Subcutaneous abdominal adipose tissue (tissue), 5 donors: Measurements from ENCODE around the gene PTGR3.
A peak's percentile ranks its signal among the peaks of the same experiment; 100 is the strongest.
"Not testable (repeated sequence)": the region's sequence is repeated elsewhere in the genome, so short reads cannot be mapped to it uniquely, and the experiment has no call there.

Experiments
- H3K27ac ChIP-seq: one replicate; pipeline ENCODE4 v1.7.0; 2013; ENCODE audit warnings: low read depth, mild to moderate bottlenecking, inconsistent platforms, low read length, moderate library complexity
- H3K27me3 ChIP-seq, 5 donors: one replicate each; pipeline ENCODE4 v1.7.0; 2013; ENCODE audit warnings: low read length in 5 of 5, inconsistent platforms in 1 of 5; ENCODE audit not compliant: control insufficient read depth in 5 of 5, insufficient read depth in 4 of 5
- H3K36me3 ChIP-seq, 5 donors: one replicate each; pipeline ENCODE4 v1.7.0; 2013; ENCODE audit warnings: low read length in 5 of 5; ENCODE audit not compliant: control insufficient read depth in 5 of 5, insufficient read depth in 5 of 5
- H3K4me1 ChIP-seq, 5 donors: one replicate each; pipeline ENCODE4 v1.7.0; 2013; ENCODE audit warnings: low read length in 5 of 5, mild to moderate bottlenecking in 3 of 5, moderate library complexity in 1 of 5; ENCODE audit not compliant: control insufficient read depth in 5 of 5, insufficient read depth in 5 of 5
- H3K4me3 ChIP-seq, 5 donors: one replicate each; pipeline ENCODE4 v1.7.0; 2013; ENCODE audit warnings: low read length in 5 of 5, low read depth in 1 of 5
- H3K9ac ChIP-seq, 5 donors: one replicate each; pipeline ENCODE4 v1.7.0; 2013; ENCODE audit warnings: low read length in 5 of 5, mild to moderate bottlenecking in 4 of 5, moderate library complexity in 3 of 5
- H3K9me3 ChIP-seq, 5 donors: one replicate each; pipeline ENCODE4 v1.7.0; 2013; ENCODE audit warnings: low read length in 5 of 5; ENCODE audit not compliant: control insufficient read depth in 5 of 5
- donor health status: healthy.
- donor health status: healthy.
- donor health status: healthy.
- donor health status: healthy.
- donor health status: healthy.

The PTGR3 gene

DNA sequence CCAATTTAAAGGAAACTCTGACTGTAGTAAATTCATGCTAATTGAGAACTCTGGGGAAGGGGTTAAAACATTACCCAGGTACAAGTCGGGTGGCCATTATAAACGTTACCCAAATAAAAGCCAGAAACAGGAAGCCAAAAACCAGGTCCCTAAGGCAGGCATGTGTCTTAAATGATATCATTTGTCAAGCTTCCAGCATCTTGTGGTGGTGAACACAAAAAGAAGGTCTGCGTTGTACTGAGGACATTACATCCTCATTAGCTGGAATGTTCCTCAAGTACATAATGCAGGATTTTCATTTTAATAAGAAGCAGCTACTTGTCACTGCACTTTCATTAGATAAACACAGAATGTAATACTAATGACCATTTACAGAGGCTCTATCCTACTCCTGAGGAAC lies 10.9 kb downstream of the PTGR3 start:
- Histone ChIP-seq H3K9ac (no peak overlapping the region), H3K4me3 (no peak overlapping the region), H3K36me3 (peaks cover 0 to 22% (median 6%) of the 10 kb centered on the region in 5 donors), H3K9me3 (no peaks in the 10 kb centered on the region), H3K27me3 (no peaks in the 10 kb centered on the region), H3K27ac (peak overlapping the region; percentile 6), H3K4me1 (peaks cover 0 to 37% (median 22%) of the 10 kb centered on the region in 5 donors)

GRCh38 chr18:75192899-75193298 lies 16.0 kb downstream of the PTGR3 start:
- Histone ChIP-seq H3K4me1 (peaks cover 0 to 7% (median under 1%) of the 10 kb centered on the region in 5 donors), H3K36me3 (peaks cover 0 to 5% (median 0%) of the 10 kb centered on the region in 5 donors), H3K27ac (no peak overlapping the region), H3K4me3 (no peak overlapping the region), H3K27me3 (no peaks in the 10 kb centered on the region), H3K9me3 (no peaks in the 10 kb centered on the region), H3K9ac (no peak overlapping the region)

- Histone ChIP-seq H3K9me3 (no peaks in the 10 kb centered on the region), H3K4me1 (peaks cover 0 to 28% (median 8%) of the 10 kb centered on the region in 5 donors), H3K27ac (no peak overlapping the region), H3K27me3 (peaks cover 0 to 3% (median 0%) of the 10 kb centered on the region in 5 donors), H3K36me3 (no peaks in the 10 kb centered on the region), H3K4me3 (no peak overlapping the region), H3K9ac (no peak overlapping the region)
Observed at GRCh38 chr18:75189696-75190095, 19.2 kb downstream of the PTGR3 start.

GRCh38 chr18:75187702-75188101 lies 21.2 kb downstream of the PTGR3 start:
- H3K27me3 ChIP-seq, H3K4me3 ChIP-seq, H3K27ac ChIP-seq, H3K36me3 ChIP-seq, H3K9me3 ChIP-seq, H3K9ac ChIP-seq: not testable (repeated sequence)
- peaks cover 0 to 26% (median 8%) of the 10 kb centered on the region in 5 donors for H3K4me1 ChIP-seq

GRCh38 chr18:75185460-75185859 lies 23.5 kb downstream of the PTGR3 start:
- Histone ChIP-seq H3K9ac (no peak overlapping the region), H3K4me3 (no peak overlapping the region), H3K27me3 (peaks cover 0 to 3% (median 0%) of the 10 kb centered on the region in 5 donors), H3K9me3 (no peaks in the 10 kb centered on the region), H3K4me1 (peaks cover 0 to 23% (median 8%) of the 10 kb centered on the region in 5 donors), H3K27ac (no peak overlapping the region), H3K36me3 (no peaks in the 10 kb centered on the region)

DNA sequence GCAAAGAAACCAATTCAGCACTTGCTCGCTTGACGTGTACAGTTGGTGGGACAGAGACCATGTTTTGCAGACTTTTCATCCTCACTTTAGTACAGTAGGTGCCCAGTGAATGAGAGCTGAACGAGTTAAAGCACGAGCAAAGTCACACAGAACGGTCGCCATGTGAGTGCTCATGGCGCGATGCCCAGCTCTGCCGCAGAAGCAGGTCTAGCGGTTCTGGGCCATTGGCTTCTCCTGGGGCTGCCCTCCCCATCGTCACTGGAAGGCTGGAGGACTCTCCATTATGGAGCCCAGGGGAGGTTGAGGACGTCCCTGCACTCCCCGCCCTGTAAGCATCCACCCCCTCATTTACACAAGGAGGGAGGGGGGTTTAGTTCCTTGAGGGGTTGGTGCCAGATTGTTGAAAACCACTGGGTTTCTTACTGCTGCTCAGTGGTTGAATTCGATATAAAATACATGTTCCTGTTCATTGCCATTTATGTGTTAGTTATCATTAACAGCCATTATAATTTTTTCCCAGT lies 24.9 kb downstream of the PTGR3 start:
- no peaks in the 10 kb centered on the region for H3K9me3 ChIP-seq
- H3K9ac ChIP-seq = no peak overlapping the region
- no peaks in the 10 kb centered on the region for H3K36me3 ChIP-seq
- peaks cover 0 to 23% (median 8%) of the 10 kb centered on the region in 5 donors for H3K4me1 ChIP-seq
- H3K4me3 ChIP-seq = no peak overlapping the region
- H3K27me3 ChIP-seq = peaks cover 0 to 3% (median 0%) of the 10 kb centered on the region in 5 donors
- no peak overlapping the region for H3K27ac ChIP-seq

DNA sequence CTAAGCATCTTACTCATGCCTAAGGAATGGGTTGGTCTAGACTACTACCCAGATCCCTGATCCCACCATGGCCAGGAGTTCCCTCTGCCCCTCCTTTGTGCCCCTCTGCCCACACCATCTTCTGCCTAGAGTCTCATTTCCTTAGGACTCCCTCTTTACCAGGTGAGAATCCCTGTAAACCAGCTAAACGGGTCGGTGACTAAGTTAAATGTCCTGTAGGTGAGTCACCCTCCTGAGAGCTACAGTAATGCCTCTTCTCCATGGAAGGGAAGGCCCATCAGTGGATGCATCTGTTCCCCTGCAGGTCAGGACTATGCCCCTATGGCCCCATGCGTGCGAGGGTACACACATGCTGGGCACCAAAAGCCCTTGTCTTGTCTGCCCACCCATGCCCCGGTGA lies 25.4 kb downstream of the PTGR3 start:
- peaks cover 0 to 3% (median 0%) of the 10 kb centered on the region in 5 donors for H3K27me3 ChIP-seq
- H3K9ac ChIP-seq = no peak overlapping the region
- no peak overlapping the region for H3K4me3 ChIP-seq
- peaks cover 0 to 23% (median 8%) of the 10 kb centered on the region in 5 donors for H3K4me1 ChIP-seq
- no peaks in the 10 kb centered on the region for H3K9me3 ChIP-seq
- no peak overlapping the region for H3K27ac ChIP-seq
- H3K36me3 ChIP-seq = no peaks in the 10 kb centered on the region

DNA sequence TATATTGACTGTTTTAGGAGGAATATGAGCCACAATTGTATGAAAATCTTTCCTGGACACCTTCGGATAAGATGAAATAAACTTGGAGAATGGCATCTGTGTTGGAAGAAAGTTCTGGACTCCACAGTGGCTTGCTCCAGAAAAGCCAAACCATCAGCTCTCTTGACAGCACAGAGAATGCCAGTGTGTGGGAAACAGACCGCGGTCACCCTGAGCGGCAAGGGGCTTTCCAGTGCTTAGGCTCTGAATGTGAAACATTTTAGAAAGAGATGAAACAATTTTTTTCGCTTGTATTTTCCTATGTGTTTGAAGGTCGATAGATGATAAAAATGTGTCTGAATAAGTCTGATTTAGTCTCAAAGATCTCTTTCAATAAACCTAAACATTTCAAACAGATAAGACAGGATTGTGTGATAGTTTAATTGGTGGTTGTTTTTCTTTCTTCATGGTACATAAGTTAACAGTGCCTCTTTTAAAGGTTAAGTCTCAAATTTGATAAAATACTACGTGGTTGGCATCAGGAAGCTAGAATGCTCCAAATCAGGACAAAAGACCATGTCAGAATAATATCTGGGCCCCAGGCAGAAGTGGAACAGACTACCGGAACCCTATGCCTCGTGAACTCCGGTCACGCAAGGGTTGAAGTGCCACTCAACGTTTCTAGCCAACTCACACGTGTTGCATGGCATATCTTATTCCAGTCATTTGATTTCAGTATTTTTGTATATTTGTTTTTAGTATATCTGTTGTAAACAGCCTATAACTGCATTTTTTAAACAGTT lies 28.9 kb downstream of the PTGR3 start:
- Histone ChIP-seq H3K4me1 (peaks cover 0 to 4% (median 1%) of the 10 kb centered on the region in 5 donors), H3K27ac (no peak overlapping the region), H3K36me3 (no peaks in the 10 kb centered on the region)

GRCh38 chr18:75178376-75178775 lies 30.6 kb downstream of the PTGR3 start:
- Histone ChIP-seq H3K27ac (no peak overlapping the region), H3K9ac (no peak overlapping the region), H3K36me3 (no peaks in the 10 kb centered on the region), H3K4me1 (peaks cover 0 to 3% (median 0%) of the 10 kb centered on the region in 5 donors), H3K4me3 (no peak overlapping the region), H3K9me3 (no peaks in the 10 kb centered on the region), H3K27me3 (no peaks in the 10 kb centered on the region)

More for the DNA sequence above, 28.9 kb downstream of the PTGR3 start:
- Histone ChIP-seq H3K9ac (no peak overlapping the region), H3K9me3 (no peaks in the 10 kb centered on the region), H3K27me3 (peaks cover 0 to 3% (median 0%) of the 10 kb centered on the region in 5 donors), H3K4me3 (no peak overlapping the region)

- Histone ChIP-seq H3K27me3 (no peaks in the 10 kb centered on the region), H3K36me3 (no peaks in the 10 kb centered on the region), H3K4me3 (no peak overlapping the region), H3K9ac (no peak overlapping the region), H3K4me1 (peaks cover 0 to 18% (median 4%) of the 10 kb centered on the region in 5 donors), H3K27ac (no peak overlapping the region), H3K9me3 (no peaks in the 10 kb centered on the region)
Observed at GRCh38 chr18:75176849-75177248, 32.1 kb downstream of the PTGR3 start.
